ENCODE results near the gene FAM118B.

The FAM118B gene

GRCh38 chr11:126311401-126312291 lies 100.1 kb downstream of the FAM118B start:
- no peak for DNase-seq (ENCODE audit: low spot score)

Measured in SW480 (cell line).